K562 (cell line): ENCODE measurements around the gene UBAC2.

Experiments used
- GATA2 ChIP-seq: sonication (generic); formaldehyde crosslinking; IDR thresholded peaks from 2 replicates; pipeline ENCODE4 v1.4.0; 2020; ENCODE audit warnings: mild to moderate bottlenecking, missing genetic modification reagents
- JUND ChIP-seq, 2 experiments: IDR thresholded peaks; 2 replicates in 1 of 2; 3 replicates in 1 of 2; pipeline ENCODE4 v1.6.1; 2011; ENCODE audit warnings: borderline replicate concordance in 2 of 2, low read depth in 2 of 2, low read length in 2 of 2, improper control_type of control experiment in 1 of 2, missing biosample characterization in 1 of 2, missing genetic modification characterization in 1 of 2, missing genetic modification reagents in 1 of 2
- MAFK ChIP-seq: IDR thresholded peaks from 2 replicates; pipeline ENCODE4 v1.6.1; 2011; ENCODE audit warnings: low read length, improper control_type of control experiment
- NFIC ChIP-seq: fragments of 450-650 bp; IDR thresholded peaks from 2 replicates; pipeline ENCODE4 v1.6.1; 2017; ENCODE audit warnings: mild to moderate bottlenecking, inconsistent platforms
- PRDM10 ChIP-seq: fragments of 450-650 bp; IDR thresholded peaks from 2 replicates; pipeline ENCODE4 v1.6.1; 2018; ENCODE audit not compliant: partially characterized antibody
- RBBP5 ChIP-seq: fragments of 200-600 bp; sonication (generic); IDR thresholded peaks from 2 replicates; pipeline ENCODE4 v1.6.1; 2012; ENCODE audit warnings: borderline replicate concordance, mild to moderate bottlenecking, low read length, control low read depth, inconsistent platforms; ENCODE audit not compliant: insufficient read depth, poor library complexity, severe bottlenecking
- RERE ChIP-seq: sonication (generic); formaldehyde crosslinking; IDR thresholded peaks from 2 replicates; pipeline ENCODE4 v1.8.0; 2023; ENCODE audit warnings: missing genetic modification reagents, mild to moderate bottlenecking, borderline replicate concordance
- SMARCE1 ChIP-seq: fragments of 450-650 bp; IDR thresholded peaks from 2 replicates; pipeline ENCODE4 v1.7.1; 2016; ENCODE audit warnings: mild to moderate bottlenecking
- XRCC3 ChIP-seq: fragments of 450-650 bp; IDR thresholded peaks from 2 replicates; pipeline ENCODE4 v1.6.1; 2017; ENCODE audit warnings: mild to moderate bottlenecking, moderate library complexity
- TF ChIP-seq, protein P1 (sequence below), 3 experiments: IDR thresholded peaks in 2 of 3; conservative IDR thresholded peaks in 1 of 3; 2 replicates each; pipeline ENCODE4 v1.5.1; 2011 to 2012; ENCODE audit warnings: low read length in 3 of 3, mild to moderate bottlenecking in 3 of 3, control low read depth in 2 of 3, improper control_type of control experiment in 1 of 3, inconsistent platforms in 1 of 3, low read depth in 1 of 3, mixed read lengths in 1 of 3, moderate library complexity in 1 of 3; ENCODE audit not compliant: insufficient read depth in 2 of 3

GRCh38 chr13:99382428-99383133 lies 181.9 kb downstream of the UBAC2 start:
- TF ChIP-seq MAFK (no peak), SMARCE1 (no peak), JUND (IDR thresholded peaks at IDR 0.05; ENCODE audit: borderline replicate concordance, low read depth, low read length) (no peak), JUND (tag; IDR thresholded peaks at IDR 0.05; ENCODE audit: borderline replicate concordance, low read depth, low read length) (no peak), PRDM10 (no peak), RERE (CRISPR knock-in tag) (no peak), GATA2 (no peak), RBBP5 (no peak), XRCC3 (no peak), NFIC (no peak)
- TF ChIP-seq, protein P1, sequence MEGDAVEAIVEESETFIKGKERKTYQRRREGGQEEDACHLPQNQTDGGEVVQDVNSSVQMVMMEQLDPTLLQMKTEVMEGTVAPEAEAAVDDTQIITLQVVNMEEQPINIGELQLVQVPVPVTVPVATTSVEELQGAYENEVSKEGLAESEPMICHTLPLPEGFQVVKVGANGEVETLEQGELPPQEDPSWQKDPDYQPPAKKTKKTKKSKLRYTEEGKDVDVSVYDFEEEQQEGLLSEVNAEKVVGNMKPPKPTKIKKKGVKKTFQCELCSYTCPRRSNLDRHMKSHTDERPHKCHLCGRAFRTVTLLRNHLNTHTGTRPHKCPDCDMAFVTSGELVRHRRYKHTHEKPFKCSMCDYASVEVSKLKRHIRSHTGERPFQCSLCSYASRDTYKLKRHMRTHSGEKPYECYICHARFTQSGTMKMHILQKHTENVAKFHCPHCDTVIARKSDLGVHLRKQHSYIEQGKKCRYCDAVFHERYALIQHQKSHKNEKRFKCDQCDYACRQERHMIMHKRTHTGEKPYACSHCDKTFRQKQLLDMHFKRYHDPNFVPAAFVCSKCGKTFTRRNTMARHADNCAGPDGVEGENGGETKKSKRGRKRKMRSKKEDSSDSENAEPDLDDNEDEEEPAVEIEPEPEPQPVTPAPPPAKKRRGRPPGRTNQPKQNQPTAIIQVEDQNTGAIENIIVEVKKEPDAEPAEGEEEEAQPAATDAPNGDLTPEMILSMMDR (IDR thresholded peaks at IDR 0.05 in 2 of 3, conservative IDR thresholded peaks at IDR 0.05 in 1 of 3; ENCODE audit: insufficient read depth in 2 of 3, low read depth in 1 of 3, low read length in 3 of 3), result no peak
